SK-N-MC (cell line): Measurements from ENCODE around the gene SGF29.
"Not testable (repeated sequence)": the region's sequence is repeated elsewhere in the genome, so short reads cannot be mapped to it uniquely, and the experiment has no call there.

Experiments used
- EZH2 ChIP-seq: fragments of 200-600 bp; sonication (generic); IDR thresholded peaks from one replicate; pipeline ENCODE4 v1.6.1; 2017; ENCODE audit warnings: antibody characterized with exemption
- FOXP2 ChIP-seq: optimal IDR thresholded peaks from 2 replicates; pipeline ENCODE3; 2011; ENCODE audit warnings: mild to moderate bottlenecking, moderate library complexity; ENCODE audit not compliant: insufficient read depth; ENCODE audit errors: extremely low read length, control extremely low read depth
- POLR2AphosphoS5 ChIP-seq: IDR thresholded peaks from 2 replicates; pipeline ENCODE4 v1.6.1; 2012; ENCODE audit warnings: mild to moderate bottlenecking, low read depth, low read length, borderline replicate concordance

DNA sequence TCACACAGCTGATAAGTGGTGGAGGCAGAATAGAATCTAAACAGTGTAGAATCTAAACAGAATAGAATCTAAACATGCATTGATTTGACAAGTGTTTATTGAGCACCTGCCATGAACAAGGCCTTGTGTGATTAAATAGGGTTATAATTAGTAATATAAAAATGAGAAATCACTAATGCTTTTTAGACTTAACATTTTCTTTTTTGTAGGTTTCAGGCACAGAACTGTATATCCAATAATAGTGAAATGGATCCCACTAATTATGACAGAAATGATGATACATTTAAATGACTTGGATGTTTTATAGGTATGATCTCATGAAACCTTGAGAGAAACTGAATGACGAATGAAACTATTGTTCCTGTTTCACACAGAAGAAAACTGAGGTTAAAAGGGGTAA is 84.0 kb downstream of the SGF29 start, which contains the start of gene NPIPB8:
- TF ChIP-seq EZH2, POLR2AphosphoS5, FOXP2: not testable (repeated sequence)
